HG03103 (cell line): ENCODE data around the gene GARNL3.

Source experiments
- ATAC-seq: cut with Tn5 transposase; IDR thresholded peaks from one replicate; pipeline ENCODE4 v1.9.1; 2021; ENCODE audit warnings: low read depth; ENCODE audit not compliant: unreplicated experiment

GARNL3 gene

GRCh38 chr9:127397646-127398274, 133.2 kb downstream of the GARNL3 start:
- ATAC-seq, result no peak

GRCh38 chr9:127398275-127398647, 133.7 kb downstream of the GARNL3 start:
- no peak for ATAC-seq

- no peak for ATAC-seq
Measured at GRCh38 chr9:127398715-127399400, 134.3 kb downstream of the GARNL3 start.

- no peak for ATAC-seq
Measured at GRCh38 chr9:127399736-127400269, 135.2 kb downstream of the GARNL3 start.

- no peak for ATAC-seq
Measured at GRCh38 chr9:127402401-127403090, 138.0 kb downstream of the GARNL3 start.

- ATAC-seq, result no peak
Measured at GRCh38 chr9:127403507-127404192, 139.1 kb downstream of the GARNL3 start.

GRCh38 chr9:127404631-127405030, 140.1 kb downstream of the GARNL3 start:
- no peak for ATAC-seq

GRCh38 chr9:127405344-127406125, 141.0 kb downstream of the GARNL3 start:
- ATAC-seq, result no peak

GRCh38 chr9:127406799-127407491, 142.4 kb downstream of the GARNL3 start:
- ATAC-seq, result no peak

GRCh38 chr9:127407492-127407843, 142.9 kb downstream of the GARNL3 start:
- no peak for ATAC-seq

GRCh38 chr9:127411122-127411521, 146.5 kb downstream of the GARNL3 start:
- no peak for ATAC-seq

GRCh38 chr9:127415141-127415540, 150.6 kb downstream of the GARNL3 start:
- no peak for ATAC-seq

- ATAC-seq, result no peak
Measured at GRCh38 chr9:127415657-127416056, 151.1 kb downstream of the GARNL3 start.

GRCh38 chr9:127417131-127418036, 152.8 kb downstream of the GARNL3 start:
- ATAC-seq, result no peak

- no peak for ATAC-seq
Measured at GRCh38 chr9:127418037-127418471, 153.5 kb downstream of the GARNL3 start.

GRCh38 chr9:127419348-127419747, 154.8 kb downstream of the GARNL3 start:
- ATAC-seq, result no peak

- no peak for ATAC-seq
Measured at GRCh38 chr9:127421057-127421456, 156.5 kb downstream of the GARNL3 start.

- no peak for ATAC-seq
Measured at GRCh38 chr9:127422133-127422782, 157.7 kb downstream of the GARNL3 start.
